Vagina (tissue), 2 donors: Measurements from ENCODE around the gene NMT1.

ENCODE experiments used
- CTCF ChIP-seq, 3 experiments: fragments of 450-650 bp in 2 of 3; fragments of 200-600 bp in 1 of 3; sonication (generic) in 1 of 3; IDR thresholded peaks; one replicate each; pipeline ENCODE4 v1.5.1; 2017 to 2019; ENCODE audit warnings: antibody characterized with exemption in 3 of 3, mild to moderate bottlenecking in 2 of 3, moderate library complexity in 2 of 3
- POLR2A ChIP-seq, 2 donors: fragments of 450-650 bp; IDR thresholded peaks; one replicate each; pipeline ENCODE4 v1.6.1; 2017; ENCODE audit warnings: antibody characterized with exemption in 2 of 2, mild to moderate bottlenecking in 2 of 2, moderate library complexity in 2 of 2
- POLR2AphosphoS5 ChIP-seq, 2 donors: sonication (generic); formaldehyde crosslinking; IDR thresholded peaks; one replicate each; pipeline ENCODE4 v1.9.0; 2017; ENCODE audit warnings: antibody characterized with exemption in 2 of 2, mild to moderate bottlenecking in 2 of 2, low read depth in 1 of 2; ENCODE audit not compliant: insufficient read depth in 1 of 2

- no peak for TF ChIP-seq CTCF (IDR thresholded peaks at IDR 0.05)
- no peak for TF ChIP-seq POLR2A (IDR thresholded peaks at IDR 0.05)
- peak; percentile 77 to 83 for TF ChIP-seq POLR2AphosphoS5 (IDR thresholded peaks at IDR 0.05; ENCODE audit: insufficient read depth in 1 of 2, low read depth in 1 of 2)
Observed at GRCh38 chr17:45092911-45093430, 31.9 kb downstream of the NMT1 start.
